Purkinje cell (primary cell): ENCODE measurements around the gene GPR176. TPM values are rescaled to one million over a fixed set of nuclear protein-coding genes. Genes with fewer than 3 reads are reported as not detected.

Experiments
- polyA plus RNA-seq: library from polyadenylated mRNA; unstranded; fragments of >200 nt; fragmentation: Nextera tagmentation; gene quantifications from 2 replicates; pipeline ENCODE4 v1.2.1, GENCODE V29; 2014

GPR176 gene, protein sequence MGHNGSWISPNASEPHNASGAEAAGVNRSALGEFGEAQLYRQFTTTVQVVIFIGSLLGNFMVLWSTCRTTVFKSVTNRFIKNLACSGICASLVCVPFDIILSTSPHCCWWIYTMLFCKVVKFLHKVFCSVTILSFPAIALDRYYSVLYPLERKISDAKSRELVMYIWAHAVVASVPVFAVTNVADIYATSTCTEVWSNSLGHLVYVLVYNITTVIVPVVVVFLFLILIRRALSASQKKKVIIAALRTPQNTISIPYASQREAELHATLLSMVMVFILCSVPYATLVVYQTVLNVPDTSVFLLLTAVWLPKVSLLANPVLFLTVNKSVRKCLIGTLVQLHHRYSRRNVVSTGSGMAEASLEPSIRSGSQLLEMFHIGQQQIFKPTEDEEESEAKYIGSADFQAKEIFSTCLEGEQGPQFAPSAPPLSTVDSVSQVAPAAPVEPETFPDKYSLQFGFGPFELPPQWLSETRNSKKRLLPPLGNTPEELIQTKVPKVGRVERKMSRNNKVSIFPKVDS
- polyA plus RNA-seq = 0.63 and 2.4 TPM in 2 replicates

GRCh38 chr15:39919748-39920509, at the start of gene GPR176:
Gene GPR176, minus strand, starts transcription at chr15:39920266. Its CDS starts 240 bp downstream, at chr15:39920026.

GRCh38 chr15:39782441-39783138, 137.5 kb downstream of the GPR176 start, which contains the start of gene FSIP1:
Gene FSIP1, minus strand, starts transcription at chr15:39782841. Its CDS starts 6,317 bp downstream, at chr15:39776524.

Other genes starting within 250 kb of the GPR176 start
- gene FSIP1, start 137.4 kb downstream of the GPR176 start, polyA plus RNA-seq = 1.5 TPM in 1 of 2 replicates, not detected in the other
- 5.3 and 10.7 TPM in 2 replicates for gene EIF2AK4, start 13.8 kb upstream of the GPR176 start, polyA plus RNA-seq
- gene SRP14, start 118.9 kb upstream of the GPR176 start, polyA plus RNA-seq = 1,941 and 1,953 TPM in 2 replicates
- gene BMF, start 188.6 kb upstream of the GPR176 start, polyA plus RNA-seq = not detected in 2 replicates
- 1.5 TPM in 1 of 2 replicates, not detected in the other for gene BUB1B, start 240.8 kb upstream of the GPR176 start, polyA plus RNA-seq